ENCODE data around the gene WDR7. TPM values are rescaled to one million over a fixed set of nuclear protein-coding genes. Genes with fewer than 3 reads are reported as not detected.

The WDR7 gene
- polyA plus RNA-seq, 1 donor from 2014 or later, result 16.2 TPM

GRCh38 chr18:56723068-56723467 lies 71.9 kb downstream of the WDR7 start:
- peaks cover 20% of the 10 kb centered on the region for H3K36me3 Mint-ChIP-seq

GRCh38 chr18:56723706-56724105 lies 72.5 kb downstream of the WDR7 start:
- Mint-ChIP-seq H3K27me3 (no peaks in the 10 kb centered on the region), H3K4me3 (no peak overlapping the region), H3K4me1 (peaks cover 0 to 1% (median 0%) of the 10 kb centered on the region in 3 donors), H3K27ac (no peak overlapping the region), H3K36me3 (peaks cover 23% of the 10 kb centered on the region), H3K9me3 (no peaks in the 10 kb centered on the region)

More at GRCh38 chr18:56723068-56723467, 71.9 kb downstream of the WDR7 start:
- no peaks in the 10 kb centered on the region for H3K27me3 Mint-ChIP-seq
- no peak overlapping the region for H3K27ac Mint-ChIP-seq
- no peak overlapping the region for H3K4me3 Mint-ChIP-seq
- H3K4me1 Mint-ChIP-seq, result no peaks in the 10 kb centered on the region
- no peaks in the 10 kb centered on the region for H3K9me3 Mint-ChIP-seq

DNA sequence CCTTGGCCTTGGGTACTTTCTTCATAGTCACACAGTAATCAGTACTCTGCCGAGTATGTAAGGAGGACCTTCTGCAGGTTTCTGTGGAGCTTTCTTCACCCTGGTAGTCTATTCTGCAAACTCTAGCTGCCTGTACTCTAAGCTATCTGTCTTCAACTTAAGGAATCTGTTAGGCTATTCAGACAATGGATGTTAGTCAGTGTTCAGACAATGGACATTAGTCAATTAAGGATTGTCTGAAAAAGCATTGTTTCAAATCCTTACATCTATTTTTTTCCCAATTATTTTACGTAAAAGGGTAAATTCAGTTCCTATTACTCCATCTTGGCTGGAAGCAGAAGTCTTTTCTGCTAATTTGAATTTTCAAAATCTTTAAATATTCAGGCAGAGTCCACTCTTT lies 75.7 kb downstream of the WDR7 start:
- Mint-ChIP-seq H3K27me3 (no peaks in the 10 kb centered on the region), H3K4me3 (no peak overlapping the region), H3K27ac (no peak overlapping the region), H3K4me1 (peaks cover 0 to 1% (median 0%) of the 10 kb centered on the region in 3 donors), H3K36me3 (peaks cover 33% of the 10 kb centered on the region), H3K9me3 (no peaks in the 10 kb centered on the region)

DNA sequence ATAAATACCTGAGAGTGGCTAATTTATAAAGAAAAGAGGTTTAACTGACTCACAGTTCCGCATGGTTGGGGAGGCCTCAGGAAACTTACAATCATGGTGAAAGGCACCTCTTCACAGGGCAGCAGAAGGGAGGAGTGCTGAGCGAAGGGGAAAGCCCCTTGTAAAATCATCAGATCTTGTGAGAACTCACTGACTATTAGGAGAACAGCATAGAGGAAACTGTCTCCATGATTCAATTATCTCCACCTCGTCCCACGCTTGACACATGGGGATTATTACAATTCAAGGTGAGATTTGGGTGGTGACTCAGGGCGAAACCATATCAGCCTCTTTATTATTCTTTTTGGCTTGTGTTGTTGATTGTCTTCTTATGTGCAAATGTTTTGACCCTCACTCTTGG lies 76.2 kb downstream of the WDR7 start:
- Mint-ChIP-seq H3K9me3 (no peaks in the 10 kb centered on the region), H3K27ac (peak overlapping the region in 1 of 3 donors; percentile 70), H3K4me1 (peaks cover 0 to 1% (median 0%) of the 10 kb centered on the region in 3 donors), H3K27me3 (no peaks in the 10 kb centered on the region), H3K36me3 (peaks cover 33% of the 10 kb centered on the region), H3K4me3 (no peak overlapping the region)

GRCh38 chr18:56728741-56729140 lies 77.6 kb downstream of the WDR7 start:
- no peak overlapping the region for H3K27ac Mint-ChIP-seq
- no peaks in the 10 kb centered on the region for H3K27me3 Mint-ChIP-seq
- peaks cover 0 to 1% (median 0%) of the 10 kb centered on the region in 3 donors for H3K4me1 Mint-ChIP-seq
- H3K9me3 Mint-ChIP-seq, result no peaks in the 10 kb centered on the region
- no peak overlapping the region for H3K4me3 Mint-ChIP-seq
- peaks cover 24% of the 10 kb centered on the region for H3K36me3 Mint-ChIP-seq

DNA sequence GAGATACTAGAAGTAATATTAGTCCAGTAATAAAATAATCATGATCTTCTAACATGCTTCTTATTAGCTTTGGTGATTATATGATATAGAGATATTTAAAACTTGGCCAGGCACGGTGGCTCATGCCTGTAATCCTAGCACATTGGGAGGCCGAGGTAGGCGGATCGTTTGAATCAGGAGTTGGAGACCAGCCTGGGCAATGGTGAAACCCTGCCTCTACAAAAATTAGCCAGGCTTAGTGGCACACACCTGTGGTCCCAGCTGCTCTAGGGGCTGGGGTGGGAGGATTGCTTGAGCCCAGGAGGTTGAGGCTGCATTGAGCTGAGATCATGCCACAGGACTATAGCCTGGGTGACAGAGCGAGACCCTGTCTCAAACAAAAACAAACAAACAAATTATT lies 87.0 kb downstream of the WDR7 start:
- Mint-ChIP-seq H3K36me3 (peaks cover 8% of the 10 kb centered on the region), H3K9me3 (no peaks in the 10 kb centered on the region), H3K4me3 (no peak overlapping the region), H3K27me3 (no peaks in the 10 kb centered on the region), H3K27ac (no peak overlapping the region), H3K4me1 (peaks cover 0 to 5% (median 0%) of the 10 kb centered on the region in 3 donors)

- H3K9me3 Mint-ChIP-seq, result no peaks in the 10 kb centered on the region
- H3K4me3 Mint-ChIP-seq, result no peak overlapping the region
- H3K27ac Mint-ChIP-seq, result no peak overlapping the region
- no peaks in the 10 kb centered on the region for H3K36me3 Mint-ChIP-seq
- peaks cover 0 to 2% (median 0%) of the 10 kb centered on the region in 3 donors for H3K4me1 Mint-ChIP-seq
- no peaks in the 10 kb centered on the region for H3K27me3 Mint-ChIP-seq
These were observed 88.6 kb downstream of the WDR7 start for GRCh38 chr18:56739731-56740130.

DNA sequence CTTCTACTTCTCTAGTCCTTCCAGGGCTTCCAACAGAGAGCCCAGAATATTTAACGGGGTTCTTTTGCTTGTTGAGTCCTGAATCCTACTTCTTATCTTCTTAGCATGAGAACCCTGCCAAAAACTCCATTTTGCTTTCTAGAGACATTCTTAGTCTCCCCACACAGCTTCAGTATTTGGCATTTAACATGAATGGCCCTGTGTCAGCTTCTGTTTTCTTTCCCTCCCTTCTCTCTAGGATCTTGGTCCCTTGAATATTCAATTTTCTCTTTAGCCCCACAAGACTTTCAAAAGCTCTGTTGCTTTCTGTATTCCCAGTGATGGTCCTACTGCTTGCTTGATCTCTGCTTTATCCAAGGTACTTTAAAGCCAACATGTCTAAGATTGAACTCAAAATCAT lies 89.5 kb downstream of the WDR7 start:
- Mint-ChIP-seq H3K36me3 (no peaks in the 10 kb centered on the region), H3K4me1 (peaks cover 0 to 2% (median 0%) of the 10 kb centered on the region in 3 donors), H3K4me3 (no peak overlapping the region), H3K9me3 (no peaks in the 10 kb centered on the region), H3K27me3 (no peaks in the 10 kb centered on the region), H3K27ac (no peak overlapping the region)

DNA sequence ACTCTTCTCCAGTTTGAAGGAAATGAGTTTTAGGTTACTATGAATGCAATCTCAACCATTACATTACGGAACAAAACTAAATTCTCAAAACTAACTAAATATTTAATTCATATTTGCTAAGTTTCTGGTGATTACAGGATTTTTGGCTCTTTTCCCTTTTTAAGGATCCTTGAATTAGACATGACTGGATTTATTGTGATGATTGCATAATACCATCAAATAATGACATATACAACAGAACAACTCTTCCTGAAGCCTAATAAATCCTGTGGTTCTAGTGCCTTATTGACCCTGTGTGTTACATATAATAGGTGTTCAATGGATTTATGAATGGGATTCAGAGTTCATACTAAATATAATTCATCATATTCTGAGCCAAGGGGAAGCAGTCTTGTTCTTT lies 90.5 kb downstream of the WDR7 start:
- no peak overlapping the region for H3K27ac Mint-ChIP-seq
- peaks cover 1% of the 10 kb centered on the region for H3K36me3 Mint-ChIP-seq
- no peaks in the 10 kb centered on the region for H3K27me3 Mint-ChIP-seq
- no peak overlapping the region for H3K4me3 Mint-ChIP-seq
- no peaks in the 10 kb centered on the region for H3K9me3 Mint-ChIP-seq
- H3K4me1 Mint-ChIP-seq, result peaks cover 4 to 6% (median 5%) of the 10 kb centered on the region in 3 donors

DNA sequence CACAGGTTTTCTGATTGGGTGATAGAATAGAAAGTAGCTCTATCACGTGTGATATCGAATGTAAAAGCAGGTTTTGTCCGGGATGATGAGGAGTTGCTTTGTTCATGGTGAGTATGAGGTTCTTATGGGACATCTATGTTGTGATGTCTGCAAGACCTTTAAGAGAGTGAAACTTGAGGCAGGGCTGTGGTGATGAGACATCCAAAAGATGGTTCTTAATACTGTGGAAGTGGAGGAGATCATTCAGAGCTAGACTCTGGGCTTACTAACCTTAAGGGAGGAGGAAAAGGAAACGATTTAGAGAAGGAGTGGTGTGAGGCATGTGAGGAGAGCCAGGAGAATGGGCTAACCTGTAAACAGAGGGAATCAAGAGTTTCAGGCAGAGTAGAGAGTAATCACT lies 92.0 kb downstream of the WDR7 start:
- Mint-ChIP-seq H3K36me3 (peaks cover 2% of the 10 kb centered on the region), H3K4me1 (peaks cover 14 to 18% (median 17%) of the 10 kb centered on the region in 3 donors), H3K4me3 (no peak overlapping the region), H3K27me3 (no peaks in the 10 kb centered on the region), H3K9me3 (no peaks in the 10 kb centered on the region), H3K27ac (no peak overlapping the region)

DNA sequence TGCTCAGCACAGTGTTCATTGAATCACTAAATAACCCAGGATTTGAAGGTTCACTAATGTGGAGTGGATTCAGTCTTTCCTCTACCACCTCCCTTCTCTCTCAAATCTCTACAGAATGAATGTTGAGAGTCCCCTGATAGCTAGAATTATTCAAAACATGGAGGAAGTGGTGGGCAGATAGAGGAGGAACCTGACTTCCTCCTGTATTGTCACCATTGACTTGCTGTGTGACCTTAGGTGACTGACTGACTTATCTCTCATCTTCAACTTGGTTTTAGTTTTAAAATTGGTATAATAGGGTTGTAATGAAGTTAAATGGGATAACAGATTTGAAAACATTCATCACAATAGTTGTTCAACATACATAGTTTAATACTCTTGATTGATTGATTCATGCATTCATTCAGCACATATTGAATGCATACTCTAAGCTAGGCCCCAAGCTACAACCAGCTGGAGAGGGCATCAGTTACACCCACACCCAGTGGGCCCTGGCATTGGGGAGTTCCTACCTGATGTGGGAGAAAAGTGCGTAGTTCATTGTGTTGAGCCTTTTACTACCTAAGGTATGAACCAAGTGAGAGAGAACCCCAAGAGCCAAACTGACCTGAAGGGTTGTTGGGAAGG lies 96.0 kb downstream of the WDR7 start:
- H3K36me3 Mint-ChIP-seq, result peaks cover 6% of the 10 kb centered on the region
- H3K4me1 Mint-ChIP-seq, result peaks cover 14 to 18% (median 16%) of the 10 kb centered on the region in 3 donors
- H3K4me3 Mint-ChIP-seq, result peak overlapping the region in 1 of 4 donors; percentile 11
- no peaks in the 10 kb centered on the region for H3K27me3 Mint-ChIP-seq
- H3K9me3 Mint-ChIP-seq, result no peaks in the 10 kb centered on the region
- H3K27ac Mint-ChIP-seq, result peak overlapping the region in 1 of 3 donors; percentile 77

DNA sequence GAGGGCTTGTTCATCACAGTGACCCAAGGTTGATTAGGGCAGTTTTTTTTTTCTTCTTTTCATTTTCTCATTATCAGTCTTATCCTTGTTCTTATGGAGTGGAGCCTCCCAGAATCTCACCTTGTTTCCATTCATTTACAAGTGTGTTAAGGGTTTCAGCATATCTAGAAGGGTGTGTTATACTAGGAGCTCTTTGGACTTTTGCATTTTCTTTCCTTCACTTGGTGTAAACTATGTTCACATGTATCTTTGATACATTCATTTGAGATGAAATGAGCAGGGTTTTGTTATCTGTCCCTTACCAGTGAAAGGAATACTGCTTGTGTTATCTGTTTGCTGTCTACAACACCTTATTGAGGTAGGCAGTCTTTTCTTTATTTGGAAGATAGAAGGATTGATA lies 96.7 kb downstream of the WDR7 start:
- peaks cover 6% of the 10 kb centered on the region for H3K36me3 Mint-ChIP-seq
- peaks cover 14 to 18% (median 16%) of the 10 kb centered on the region in 3 donors for H3K4me1 Mint-ChIP-seq
- H3K27me3 Mint-ChIP-seq, result no peaks in the 10 kb centered on the region
- peak overlapping the region in 1 of 4 donors; percentile 13 for H3K4me3 Mint-ChIP-seq
- no peaks in the 10 kb centered on the region for H3K9me3 Mint-ChIP-seq
- H3K27ac Mint-ChIP-seq, result peak overlapping the region in 1 of 3 donors; percentile 3

DNA sequence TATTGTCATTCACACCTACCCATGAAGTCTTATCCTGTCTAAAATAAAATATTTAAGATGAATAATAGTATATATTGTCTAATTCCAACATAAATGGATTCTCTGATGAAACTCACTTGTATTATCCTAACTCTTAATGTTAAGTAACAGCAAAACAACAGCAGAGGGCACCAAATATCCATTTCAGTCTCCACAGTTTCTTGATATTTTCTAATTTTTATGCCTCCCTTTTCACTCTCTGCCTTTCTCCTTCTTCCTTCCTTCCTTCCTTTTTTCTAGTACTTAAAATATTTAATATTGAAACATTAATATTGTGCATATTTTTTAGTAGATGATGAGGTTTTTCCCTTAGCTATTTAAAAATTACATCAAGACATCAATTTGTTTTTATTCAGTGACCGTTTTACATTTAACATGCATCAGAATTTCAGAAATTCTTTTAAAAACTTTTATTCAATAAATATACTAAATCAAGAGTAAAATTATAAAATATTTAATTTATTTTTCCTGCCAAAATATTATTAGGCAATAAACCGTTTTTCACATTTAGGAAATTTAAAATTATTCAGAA lies 97.6 kb downstream of the WDR7 start:
- no peaks in the 10 kb centered on the region for H3K9me3 Mint-ChIP-seq

GRCh38 chr18:56756966-56757365 lies 105.8 kb downstream of the WDR7 start:
- no peaks in the 10 kb centered on the region for H3K27me3 Mint-ChIP-seq
- peaks cover 4% of the 10 kb centered on the region for H3K36me3 Mint-ChIP-seq
- H3K4me3 Mint-ChIP-seq, result no peak overlapping the region
- peaks cover 0 to 2% (median 0%) of the 10 kb centered on the region in 3 donors for H3K4me1 Mint-ChIP-seq
- H3K27ac Mint-ChIP-seq, result no peak overlapping the region
- H3K9me3 Mint-ChIP-seq, result no peaks in the 10 kb centered on the region

More for the DNA sequence above, 97.6 kb downstream of the WDR7 start:
- H3K4me3 Mint-ChIP-seq, result no peak overlapping the region
- H3K4me1 Mint-ChIP-seq, result peaks cover 14 to 18% (median 16%) of the 10 kb centered on the region in 3 donors
- H3K36me3 Mint-ChIP-seq, result peaks cover 6% of the 10 kb centered on the region
- no peak overlapping the region for H3K27ac Mint-ChIP-seq
- no peaks in the 10 kb centered on the region for H3K27me3 Mint-ChIP-seq

- no peak overlapping the region for H3K4me3 Mint-ChIP-seq
These were observed 118.9 kb downstream of the WDR7 start for GRCh38 chr18:56770097-56770496.

DNA sequence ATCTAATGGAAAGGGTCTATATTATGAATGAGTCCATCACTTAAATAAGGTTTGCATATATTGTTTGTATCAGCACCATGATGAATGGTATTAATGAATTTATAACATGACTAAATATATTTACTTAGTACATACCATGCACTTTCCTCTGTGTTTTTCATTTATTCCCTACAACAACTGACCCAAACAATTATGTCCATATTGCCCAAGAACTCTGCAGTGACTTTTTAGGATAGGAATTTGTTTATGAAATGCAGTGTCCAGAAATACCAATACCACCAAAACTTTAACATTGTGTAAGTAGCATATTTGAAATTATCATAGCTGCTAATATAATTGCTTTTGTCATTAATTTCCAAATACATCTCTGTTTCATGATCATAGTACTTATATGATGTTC lies 119.7 kb downstream of the WDR7 start:
- Mint-ChIP-seq H3K36me3 (peaks cover 18% of the 10 kb centered on the region), H3K27me3 (no peaks in the 10 kb centered on the region), H3K4me3 (no peak overlapping the region), H3K9me3 (no peaks in the 10 kb centered on the region), H3K4me1 (no peaks in the 10 kb centered on the region), H3K27ac (no peak overlapping the region)

More at GRCh38 chr18:56770097-56770496, 118.9 kb downstream of the WDR7 start:
- Mint-ChIP-seq H3K27ac (no peak overlapping the region), H3K9me3 (no peaks in the 10 kb centered on the region), H3K27me3 (no peaks in the 10 kb centered on the region), H3K36me3 (peaks cover 18% of the 10 kb centered on the region), H3K4me1 (no peaks in the 10 kb centered on the region)
